ENCODE results near the gene PRMT2.

Gene PRMT2

DNA sequence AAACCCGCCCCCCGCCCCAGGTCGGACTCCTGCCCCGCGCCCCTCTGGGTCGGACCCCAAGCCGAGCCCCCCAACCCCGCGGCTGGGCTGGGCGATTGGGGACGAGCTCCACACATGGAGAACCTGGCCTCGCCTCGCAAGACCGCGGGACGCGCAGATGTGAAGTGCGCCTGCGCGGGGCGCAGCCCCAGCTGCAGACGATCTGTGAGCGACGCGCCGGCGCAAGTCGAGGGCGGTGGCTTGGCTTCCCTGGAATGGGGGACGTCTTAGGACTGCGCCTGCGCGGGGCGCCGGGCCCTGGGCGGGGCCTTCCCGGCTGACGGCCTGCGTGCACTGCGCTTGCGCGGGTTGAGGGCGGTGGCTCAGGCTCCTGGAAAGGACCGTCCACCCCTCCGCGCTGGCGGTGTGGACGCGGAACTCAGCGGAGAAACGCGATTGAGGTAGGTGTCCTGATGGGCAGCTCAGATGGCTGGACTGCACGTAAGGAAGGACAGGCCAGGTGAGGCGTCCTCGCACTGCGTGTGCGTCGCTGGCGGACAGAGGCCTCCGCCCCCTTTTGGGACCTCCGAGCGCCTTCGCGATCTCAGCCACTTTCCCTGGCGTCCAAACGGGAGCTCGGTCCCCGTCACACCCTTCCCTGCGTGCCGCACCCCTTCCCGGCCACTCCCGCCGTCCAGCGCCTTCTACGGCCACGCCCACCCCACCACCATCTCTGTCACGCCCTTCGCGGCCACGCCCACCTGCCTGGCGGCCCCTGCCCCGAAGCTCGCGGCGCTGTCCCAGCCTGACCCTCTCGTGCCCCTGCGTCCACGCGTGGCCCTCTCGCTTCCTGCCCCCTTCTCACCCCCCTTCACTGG is at the start of gene PRMT2:
Gene PRMT2, plus strand, starts transcription at position 351 of the 857 bp plus-strand sequence. CDS start 1,278 bp downstream, outside the sequence.
- peak; percentile 97 for DNase-seq

DNA sequence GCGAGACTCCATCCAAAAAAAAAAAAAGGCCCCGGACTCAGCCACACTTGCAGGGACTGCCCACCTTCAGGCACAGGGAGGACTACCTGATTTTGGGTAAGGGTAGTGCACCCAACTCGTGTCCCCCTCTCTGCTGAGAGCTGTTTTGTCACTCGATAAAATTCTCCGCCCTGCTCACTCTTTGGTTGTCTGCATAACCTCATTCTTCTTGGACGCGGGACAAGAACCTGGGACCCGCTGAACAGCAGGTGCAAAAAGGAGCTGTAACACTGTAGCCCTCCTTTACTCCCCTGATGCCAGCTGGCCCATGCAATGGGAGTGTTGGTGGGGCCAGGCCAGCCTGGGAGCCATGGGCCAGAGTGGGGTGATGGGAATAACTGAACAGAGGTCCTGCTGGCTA is 41.2 kb upstream of the PRMT2 start:
- DNase-seq, result no peak

DNA sequence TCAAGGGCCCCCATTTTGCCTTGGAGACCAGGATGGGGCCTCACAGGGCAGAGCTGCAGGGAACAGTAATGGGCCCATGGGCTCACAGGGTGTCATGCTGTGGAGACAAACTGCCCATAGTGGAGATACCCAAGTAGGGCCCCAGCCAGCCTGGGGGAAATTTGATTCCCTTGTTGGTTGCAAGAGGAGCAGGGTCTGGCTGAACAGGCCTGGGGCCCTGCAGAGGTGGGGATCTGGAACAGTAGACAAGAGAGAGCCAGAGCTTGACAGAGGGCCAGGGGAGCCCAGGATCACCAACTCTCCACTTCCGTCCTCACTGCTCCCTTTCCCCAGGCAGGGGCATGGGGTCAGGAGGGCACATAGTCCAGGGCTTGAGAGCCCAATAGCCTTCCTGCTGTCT is 39.3 kb upstream of the PRMT2 start:
- no peak for DNase-seq

DNA sequence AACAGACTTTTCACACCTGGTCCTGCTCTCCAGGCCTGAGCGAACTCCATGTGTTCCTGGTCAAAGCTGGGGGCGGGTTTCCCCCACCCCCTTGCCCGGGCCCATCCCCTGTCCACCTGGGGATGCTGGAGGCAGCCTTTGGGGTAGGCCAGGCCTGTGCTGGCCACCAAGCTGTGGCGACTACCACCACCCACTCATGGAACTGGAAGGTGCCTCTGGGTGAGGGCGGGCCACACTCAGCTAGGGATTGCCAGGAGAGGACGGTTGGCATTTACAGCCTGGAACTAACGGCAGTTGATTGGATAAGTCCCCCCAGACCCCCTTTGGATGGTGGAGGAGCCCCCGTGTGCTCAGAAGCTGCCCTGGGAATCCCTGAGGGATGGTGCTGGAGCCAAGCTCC is 38.4 kb upstream of the PRMT2 start:
- no peak for DNase-seq

DNA sequence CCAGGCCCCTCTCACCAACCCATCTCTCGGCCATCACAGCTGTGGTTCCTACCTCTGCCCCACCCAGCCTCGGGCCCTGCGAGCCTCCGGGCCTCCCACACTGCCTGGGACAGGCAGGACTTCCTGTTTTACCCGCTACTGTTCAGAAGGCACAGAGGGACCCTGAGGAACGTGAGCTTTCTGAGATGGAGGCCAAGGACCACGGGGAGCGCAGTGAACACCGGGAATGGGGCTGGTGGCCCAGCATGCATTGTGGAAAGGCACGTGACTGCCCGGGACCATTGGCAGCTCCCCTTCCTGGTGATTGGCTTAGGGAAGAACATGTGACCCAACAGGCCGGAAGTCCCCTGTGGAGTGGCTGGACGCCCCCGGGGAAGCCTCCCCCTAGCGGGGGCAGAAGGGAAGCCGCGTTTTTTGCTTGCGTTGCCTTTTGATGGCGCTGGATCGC is 37.6 kb upstream of the PRMT2 start:
- no peak for DNase-seq

DNA sequence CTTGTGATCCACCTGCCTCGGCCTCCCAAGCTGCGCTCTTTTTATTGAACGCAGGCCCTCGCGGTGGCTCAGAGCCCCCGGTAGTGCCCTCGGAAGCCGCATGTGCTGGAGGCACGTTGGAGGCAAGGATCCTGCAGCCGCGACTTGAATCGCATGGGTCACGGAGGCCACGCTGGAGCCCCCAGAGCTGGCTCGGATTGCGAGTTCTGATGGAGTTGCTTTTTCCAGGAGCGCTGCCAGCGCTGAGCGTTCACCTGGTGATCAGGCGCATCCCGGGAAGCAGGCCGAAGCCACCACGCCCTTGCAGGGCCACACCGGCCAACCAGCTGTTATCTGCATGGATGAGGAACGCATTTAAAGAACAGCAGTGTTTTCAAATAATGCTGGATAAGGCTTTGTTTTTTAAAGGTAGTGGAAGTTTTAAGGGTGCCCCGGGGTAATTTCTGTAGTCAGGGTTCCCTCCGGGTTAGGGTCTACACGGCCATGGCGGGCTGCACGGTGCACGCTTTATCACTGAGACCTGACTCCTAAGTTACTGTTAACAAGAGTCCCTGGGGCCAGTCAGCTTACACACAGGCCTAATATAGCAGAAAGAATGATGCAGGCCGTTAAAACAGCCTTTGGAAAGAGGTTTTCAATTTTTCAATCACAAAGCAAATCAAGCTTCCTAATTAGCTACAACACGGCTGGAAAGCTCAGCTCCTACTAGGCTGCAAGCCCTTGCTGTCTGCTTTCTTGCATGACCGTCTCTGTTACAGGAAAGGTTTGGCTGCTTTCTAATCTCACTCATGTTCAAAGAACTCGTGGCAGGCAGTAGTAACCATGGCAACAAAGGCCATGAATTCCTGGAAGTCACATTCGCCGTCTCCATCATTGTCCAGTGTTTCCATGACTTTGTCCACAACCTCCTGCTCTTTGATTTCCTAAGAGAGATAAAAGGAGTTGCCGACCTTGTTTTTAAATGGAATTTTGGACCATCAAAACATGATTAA is 36.6 kb upstream of the PRMT2 start:
- DNase-seq, result no peak

DNA sequence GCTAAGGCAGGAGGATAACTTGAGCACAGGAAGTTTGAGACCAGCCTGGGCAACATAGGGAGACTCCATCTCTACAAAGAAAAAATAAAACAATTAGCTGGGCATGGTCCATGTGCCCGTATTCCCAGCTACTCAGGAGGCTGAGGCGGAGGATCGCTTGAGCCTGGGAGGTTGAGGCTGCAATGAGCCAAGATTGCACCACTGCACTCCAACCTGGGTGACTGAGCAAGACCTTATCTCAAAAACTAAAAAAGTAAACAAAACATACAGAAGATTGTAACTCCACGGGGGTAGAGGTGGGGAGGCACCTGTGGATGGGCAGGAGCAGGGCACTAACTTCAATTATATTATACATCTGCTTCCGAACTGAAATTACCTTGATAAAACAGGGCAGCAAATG is 35.2 kb upstream of the PRMT2 start:
- DNase-seq, result no peak

DNA sequence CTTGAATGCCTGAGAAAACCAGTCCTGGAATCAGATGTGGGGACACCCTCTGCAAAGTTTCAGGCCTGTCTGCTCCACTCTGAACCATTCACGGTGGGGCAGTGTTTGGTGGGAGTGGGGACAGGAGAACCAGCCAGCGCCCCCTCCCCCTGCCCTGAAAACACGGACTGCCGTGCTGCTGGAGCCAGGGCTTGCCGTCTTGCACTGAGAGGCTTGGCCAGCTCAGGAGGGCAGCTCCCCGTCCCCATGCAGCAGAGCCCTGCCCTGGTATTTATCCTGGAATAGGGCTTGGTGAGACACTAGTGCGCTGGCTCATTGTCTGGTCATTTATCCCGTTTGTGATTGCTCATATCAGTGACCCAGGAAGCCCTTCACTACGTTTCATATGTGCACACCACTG is 34.5 kb upstream of the PRMT2 start:
- no peak for DNase-seq

DNA sequence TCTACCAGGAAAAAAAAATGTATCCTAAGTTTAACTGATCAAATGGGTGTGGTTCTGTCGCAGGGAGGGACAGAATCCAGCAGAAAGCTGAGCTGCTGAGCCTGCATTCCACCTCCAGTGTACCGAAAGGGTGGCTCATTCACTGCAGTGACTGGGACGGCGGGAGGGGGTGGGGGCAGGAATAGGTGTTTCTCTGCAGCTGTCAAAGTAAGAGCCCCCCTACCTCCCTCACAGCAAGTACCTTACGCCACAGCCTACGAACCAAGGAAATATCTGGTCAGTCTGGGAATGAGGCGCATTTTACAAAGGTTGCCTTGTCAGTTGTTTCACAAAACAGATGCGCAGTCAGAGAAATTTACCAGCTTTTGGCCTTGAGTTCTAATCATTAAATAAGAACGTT is 32.2 kb upstream of the PRMT2 start:
- DNase-seq, result no peak

DNA sequence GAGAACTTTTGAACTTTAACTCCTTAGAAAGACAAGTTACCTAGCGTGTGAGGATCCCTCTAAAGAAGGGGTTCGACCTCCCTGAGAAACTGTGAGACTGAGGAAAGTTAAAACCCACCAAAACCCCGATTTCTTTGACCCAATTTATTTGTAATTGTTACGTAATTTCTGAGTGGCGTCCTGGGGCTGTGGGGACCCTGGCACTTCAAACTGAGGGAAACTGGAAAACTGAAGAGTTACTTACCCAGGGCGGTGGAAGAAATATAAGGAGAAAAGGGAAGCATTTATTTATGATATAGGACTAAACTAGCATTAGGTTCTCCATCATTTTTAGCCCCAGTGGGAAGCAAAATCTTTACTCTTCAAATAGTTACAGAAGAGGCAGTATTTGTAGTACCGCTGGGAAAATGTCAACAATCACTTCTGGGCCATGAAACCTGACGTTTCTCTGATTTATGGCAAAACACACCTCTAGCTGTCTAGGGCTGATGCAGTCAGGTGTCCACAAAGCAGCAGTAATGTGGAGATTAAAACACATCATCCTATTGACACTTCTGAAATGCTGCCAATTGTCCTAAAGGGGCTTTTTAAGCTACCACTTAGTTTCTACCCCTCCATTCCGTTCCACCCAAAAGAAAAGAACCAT is 31.0 kb upstream of the PRMT2 start:
- no peak for DNase-seq

DNA sequence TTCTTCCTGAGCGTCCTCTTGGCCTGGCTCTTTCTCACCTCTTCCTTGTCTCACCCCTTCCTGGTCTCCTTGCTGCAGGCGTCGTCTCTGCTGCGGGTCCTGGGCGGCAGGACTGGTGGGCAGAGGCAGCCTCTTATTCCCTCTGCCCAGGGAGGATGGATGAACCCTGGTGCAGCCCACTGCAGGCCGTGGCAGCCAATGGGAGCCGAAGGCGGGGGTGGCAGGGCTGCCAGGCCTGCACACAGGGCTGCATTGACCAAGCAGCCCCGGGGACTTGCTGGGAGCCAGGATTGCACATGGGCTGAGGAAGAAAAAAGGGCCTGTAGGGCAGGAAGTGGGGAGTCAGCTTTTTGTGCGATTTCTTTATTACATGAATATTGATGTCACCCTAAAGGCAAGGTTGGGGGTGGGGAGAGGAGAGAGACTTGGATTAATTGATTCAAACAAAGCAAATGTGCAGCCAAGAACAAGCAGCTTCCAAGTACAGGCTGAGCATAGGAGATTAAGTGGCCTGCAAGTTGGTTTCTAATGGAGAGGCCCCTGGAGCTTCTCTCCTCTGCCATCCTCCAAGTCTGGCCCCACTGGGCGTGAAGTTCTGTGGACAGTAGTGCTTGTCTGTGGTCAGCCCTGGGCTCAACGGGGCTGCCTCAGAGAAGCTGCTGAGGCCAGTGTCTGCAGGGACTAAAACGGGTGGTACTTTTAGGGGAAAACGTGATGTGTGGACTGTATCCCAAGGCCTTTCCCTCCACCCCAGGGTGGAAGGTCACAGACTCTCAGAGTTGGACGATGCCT is 30.3 kb upstream of the PRMT2 start, which contains the start of gene S100B:
Gene S100B, minus strand, starts transcription at position 108 of the 792 bp plus-strand sequence. CDS start 2,667 bp downstream, outside the sequence.
- no peak for DNase-seq

DNA sequence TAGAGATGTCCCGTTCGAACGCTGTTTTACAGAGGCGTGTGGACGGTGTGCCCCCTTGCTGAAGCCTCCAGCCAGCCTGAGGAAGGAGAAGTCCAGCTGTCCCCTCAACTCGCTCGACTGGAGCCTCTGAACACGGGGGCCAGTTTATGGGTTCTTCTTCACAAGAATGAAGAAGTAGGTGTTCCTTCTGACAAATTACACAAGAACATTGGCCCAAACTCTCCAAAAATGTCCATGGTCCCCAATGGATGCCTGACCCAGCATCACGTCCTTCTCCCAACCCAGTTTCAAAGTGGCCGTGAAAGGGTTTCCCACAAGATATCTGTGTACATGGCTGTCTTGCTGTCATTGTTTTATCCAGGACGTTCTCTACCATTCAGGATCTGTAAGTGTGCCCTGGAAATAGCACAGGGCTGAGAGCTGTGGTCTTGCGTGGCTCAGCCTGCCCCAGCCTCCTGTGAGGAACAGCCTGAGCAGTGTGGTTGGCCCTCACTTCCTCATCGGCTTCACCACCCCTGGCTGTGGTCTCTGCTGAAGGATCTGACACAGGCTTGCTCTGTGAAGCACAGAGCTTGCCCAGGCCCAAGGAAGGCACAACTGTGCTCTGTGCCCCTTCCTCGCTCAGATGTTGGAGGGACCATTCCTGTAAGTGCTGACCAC is 29.6 kb upstream of the PRMT2 start:
- DNase-seq, result peak; percentile 46

DNA sequence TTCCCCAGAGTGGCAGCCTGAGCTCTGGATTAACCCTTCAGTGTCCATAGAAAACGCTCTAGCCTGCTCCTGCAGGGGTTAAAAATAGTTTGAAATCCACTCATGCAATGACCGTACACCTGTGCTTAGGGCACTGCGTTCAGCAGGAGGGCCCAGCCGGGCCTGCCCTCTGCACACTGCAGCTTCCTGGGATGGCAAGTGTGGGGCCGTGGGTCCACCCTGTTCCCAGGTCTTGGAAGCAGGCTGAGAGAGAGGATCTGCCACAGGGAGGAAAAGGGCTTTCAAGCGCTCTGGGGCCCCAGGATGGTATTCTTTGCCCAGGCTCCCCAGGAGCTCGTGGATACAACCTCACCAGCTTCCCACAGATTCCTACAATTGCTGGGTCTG is 29.1 kb upstream of the PRMT2 start:
- DNase-seq, result no peak

DNA sequence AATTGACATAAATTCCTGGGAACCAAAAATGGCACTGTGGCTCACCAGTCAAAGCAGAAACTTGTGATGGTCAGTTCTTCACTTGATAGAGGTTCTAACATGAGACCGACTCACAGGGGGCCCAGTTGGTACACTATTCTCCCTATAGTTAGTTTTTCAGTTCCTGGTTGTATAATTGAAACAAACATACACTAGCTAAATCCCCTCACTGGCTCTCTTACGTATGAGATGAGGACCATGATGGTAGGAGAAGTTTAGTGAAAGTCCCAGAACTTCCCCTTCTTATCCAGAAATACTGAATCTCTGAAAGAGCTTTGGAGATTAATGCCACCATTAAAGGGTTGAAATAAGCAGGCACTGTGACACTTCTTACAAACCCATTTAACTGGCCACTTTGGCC is 27.8 kb upstream of the PRMT2 start:
- DNase-seq, result no peak

DNA sequence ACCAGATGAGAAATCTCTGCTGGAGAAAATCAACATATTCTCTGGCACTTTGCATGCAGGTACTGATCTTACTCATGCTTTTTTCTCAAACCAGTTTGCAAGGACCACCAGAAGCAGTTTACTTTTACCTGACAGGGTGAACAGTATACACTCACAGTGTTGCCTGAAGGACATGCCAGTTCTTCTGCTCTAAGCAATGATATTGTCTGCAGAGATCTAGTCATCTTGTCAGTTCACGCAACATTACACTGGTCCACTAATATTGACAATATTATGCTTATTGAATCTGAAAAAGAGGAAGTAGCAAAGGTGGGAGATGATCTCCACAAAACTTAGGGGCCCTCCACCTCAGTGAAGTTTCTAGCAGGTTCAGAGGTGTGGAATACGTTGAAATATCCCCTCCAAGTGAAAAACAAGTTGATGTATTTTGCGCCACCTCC is 26.8 kb upstream of the PRMT2 start:
- no peak for DNase-seq

DNA sequence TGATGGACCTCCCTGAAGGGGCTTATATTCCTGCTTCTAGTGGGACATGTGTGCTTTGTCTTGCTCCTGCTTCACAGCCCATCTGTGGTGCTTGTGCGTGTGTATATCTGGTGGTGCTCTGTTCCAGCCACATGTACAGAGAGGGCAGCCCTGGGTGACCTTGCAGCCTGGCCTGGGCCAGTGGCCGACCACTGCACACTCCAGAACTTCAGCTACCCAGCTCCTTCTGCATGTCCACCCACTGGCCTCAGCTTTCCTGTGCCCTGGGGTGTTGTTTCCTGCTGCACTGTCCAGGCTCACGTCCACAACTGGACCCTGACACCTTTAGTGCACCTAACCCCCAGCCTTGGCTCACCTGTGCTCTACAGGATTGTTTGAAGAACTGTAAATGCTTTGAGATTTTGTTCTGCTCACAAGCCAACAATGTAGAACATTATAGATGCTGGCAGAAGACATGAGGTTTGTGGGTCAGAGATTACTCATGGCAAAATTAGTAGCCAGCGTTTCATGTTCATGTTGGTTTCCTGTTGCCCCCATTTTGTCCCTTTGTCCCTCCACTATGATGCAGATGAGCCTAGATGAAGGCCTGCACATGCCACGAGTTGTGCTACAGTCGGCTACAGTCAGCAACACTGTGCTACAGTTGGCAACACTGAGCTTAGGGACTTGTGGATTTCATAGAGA is 25.3 kb upstream of the PRMT2 start:
- no peak for DNase-seq

DNA sequence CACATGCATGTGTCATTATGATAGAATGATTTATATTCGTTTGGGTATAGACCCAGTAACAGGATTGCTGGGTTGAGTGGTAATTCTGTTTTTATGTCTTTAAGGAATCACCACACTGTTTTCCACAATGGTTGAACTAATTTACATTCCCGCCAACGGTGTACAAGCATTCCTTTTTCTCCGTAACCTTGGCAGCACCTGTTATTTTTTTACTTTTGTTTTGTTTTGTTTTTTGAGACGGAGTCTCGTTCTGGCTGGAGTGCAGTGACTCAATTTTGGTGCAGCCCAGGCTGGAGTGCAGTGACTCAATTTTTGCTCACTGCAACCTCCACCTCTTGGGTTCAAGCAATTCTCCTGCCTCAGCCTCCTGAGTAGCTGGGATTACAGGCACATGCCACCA is 22.1 kb upstream of the PRMT2 start:
- DNase-seq, result no peak

DNA sequence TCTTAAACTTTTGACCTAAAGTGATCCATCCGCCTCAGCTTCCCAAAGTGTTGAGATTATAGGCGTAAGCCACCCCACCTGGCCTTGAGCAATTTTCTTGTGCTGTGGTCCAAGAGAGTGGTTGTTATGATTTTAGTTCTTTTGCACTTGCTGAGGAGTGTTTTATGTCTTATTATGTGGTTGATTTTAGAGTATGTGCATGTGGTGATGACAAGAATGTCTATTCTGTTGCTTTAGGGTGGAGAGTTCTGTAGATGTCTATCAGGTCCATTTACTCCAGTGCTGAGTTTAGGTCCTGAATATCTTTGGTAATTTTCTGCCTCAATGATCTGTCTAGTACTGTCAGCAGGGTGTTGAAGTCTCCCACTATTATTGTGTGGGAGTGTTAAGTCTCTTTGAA is 19.4 kb upstream of the PRMT2 start:
- DNase-seq, result no peak

DNA sequence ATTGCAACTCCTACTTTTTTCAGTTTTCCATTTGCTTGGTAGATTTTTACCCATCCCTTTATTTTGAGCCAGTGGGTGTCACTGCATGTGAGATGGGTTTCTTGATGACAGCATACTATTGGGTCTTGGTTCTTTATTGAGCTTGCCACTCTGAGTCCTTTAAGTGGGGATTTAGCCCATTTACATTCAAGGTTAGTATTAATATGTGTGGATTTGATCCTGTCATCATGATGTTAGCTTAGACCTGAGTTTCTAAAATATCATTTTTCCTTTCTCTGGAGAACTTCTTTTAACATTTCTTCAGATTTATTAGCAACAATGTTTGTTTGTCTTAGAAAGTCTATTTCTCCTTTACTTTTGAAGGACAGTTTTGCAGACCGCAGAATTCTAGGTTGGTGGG is 18.8 kb upstream of the PRMT2 start:
- DNase-seq, result no peak

DNA sequence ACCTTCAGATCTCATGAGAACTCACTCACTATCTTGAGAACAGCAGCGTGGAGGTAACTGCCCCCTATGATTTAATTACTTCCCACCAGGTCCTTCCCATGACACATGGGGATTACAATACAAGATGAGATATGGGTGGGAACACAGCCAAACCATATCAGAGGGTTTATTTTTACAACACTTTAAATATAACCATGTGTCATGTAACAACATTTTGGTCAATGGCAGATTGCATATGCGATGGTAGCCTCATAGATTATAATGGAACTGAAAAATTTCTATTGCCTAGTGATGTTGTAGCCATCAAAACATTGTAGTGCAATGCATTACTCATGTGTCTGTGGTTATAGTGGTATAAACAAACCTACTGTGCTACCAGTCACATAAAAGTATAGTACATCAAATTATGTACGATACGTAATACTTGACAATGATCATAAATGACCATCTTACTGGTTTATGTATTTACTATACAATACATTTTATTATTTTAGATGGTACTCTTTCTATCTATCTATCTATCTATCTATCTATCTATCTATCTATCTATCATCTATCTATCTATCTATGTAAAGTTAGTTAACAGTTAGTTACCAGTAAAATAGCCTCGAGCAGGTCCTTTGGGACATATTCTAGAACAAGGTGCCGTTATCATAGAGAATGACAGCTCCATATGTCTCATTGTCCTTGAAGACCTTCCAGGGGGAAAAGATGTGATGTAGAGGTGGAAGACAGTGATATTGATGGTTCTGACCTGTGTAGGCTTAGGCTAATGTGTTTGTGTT is 18.0 kb upstream of the PRMT2 start:
- DNase-seq, result no peak

Data from activated CD8-positive, alpha-beta memory T cell treated with anti-CD3 and anti-CD28 coated beads, Interleukin-2, amount 50 U/mL, for 4 hours (primary cell).